Measurements from ENCODE around the gene IRX4.
"Not testable (repeated sequence)": the region's sequence is repeated elsewhere in the genome, so short reads cannot be mapped to it uniquely, and the experiment has no call there.

The IRX4 gene

DNA sequence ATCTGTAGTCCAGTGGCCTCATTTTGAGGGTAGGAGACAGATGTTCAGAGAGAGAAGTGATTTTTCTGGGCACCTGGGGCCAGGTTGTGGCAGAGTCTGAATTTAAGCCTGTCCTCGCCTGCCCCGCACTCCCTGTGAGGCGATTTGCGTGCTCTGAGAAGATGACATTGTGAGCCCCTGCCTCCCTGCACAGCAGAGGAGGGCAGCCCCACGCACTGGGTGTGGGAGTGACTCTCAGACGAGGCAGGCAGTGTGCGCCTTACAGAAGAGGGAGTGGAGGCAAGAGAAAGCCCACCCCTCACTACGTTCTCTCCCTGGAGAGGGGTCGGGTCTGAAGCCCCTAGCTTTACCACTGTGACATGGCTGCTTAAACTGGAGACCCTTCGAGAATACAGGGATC, 35.7 kb downstream of the IRX4 start:
- Histone ChIP-seq H3K27ac (no peak overlapping the region), H3K4me3 (no peak overlapping the region)

DNA sequence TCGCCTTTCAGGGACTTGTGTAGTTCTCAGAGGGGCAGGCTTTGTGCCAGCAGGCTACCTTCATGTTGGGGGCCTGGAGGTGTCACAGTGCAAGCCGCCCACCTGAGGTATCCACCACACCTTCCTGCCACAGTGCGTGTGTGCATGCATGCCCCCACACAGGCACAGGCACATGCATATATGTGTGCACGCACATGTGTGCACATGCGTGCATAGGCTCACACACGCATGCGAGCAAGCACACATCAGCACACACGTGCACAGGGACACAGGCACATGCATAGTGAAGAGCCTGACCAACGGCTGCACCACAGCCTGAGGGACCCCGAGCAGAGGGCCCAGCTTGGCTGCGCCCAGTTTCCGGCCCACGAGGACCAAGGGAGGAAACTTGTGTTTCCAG, 36.1 kb downstream of the IRX4 start:
- no peak overlapping the region for H3K4me3 ChIP-seq
- H3K27ac ChIP-seq: no peak overlapping the region

DNA sequence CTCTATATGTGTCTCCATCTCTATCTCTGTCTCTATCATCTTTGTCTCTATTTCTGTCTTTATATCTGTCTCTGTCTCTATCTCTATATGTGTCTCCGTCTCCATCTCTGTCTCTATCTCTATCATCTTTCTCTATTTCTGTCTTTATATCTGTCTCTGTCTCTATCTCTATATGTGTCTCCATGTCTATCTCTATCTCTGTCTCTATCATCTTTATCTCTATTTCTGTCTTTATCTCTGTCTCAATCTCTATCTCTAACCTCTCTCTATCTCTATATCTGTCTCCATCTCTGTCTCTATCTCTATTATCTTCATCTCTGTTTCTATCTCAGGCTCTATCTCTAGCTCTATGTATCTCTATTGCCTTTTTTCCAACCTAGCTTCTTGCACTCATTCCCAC, 37.0 kb downstream of the IRX4 start:
- H3K27ac ChIP-seq: no peak overlapping the region
- H3K4me3 ChIP-seq: no peak overlapping the region

DNA sequence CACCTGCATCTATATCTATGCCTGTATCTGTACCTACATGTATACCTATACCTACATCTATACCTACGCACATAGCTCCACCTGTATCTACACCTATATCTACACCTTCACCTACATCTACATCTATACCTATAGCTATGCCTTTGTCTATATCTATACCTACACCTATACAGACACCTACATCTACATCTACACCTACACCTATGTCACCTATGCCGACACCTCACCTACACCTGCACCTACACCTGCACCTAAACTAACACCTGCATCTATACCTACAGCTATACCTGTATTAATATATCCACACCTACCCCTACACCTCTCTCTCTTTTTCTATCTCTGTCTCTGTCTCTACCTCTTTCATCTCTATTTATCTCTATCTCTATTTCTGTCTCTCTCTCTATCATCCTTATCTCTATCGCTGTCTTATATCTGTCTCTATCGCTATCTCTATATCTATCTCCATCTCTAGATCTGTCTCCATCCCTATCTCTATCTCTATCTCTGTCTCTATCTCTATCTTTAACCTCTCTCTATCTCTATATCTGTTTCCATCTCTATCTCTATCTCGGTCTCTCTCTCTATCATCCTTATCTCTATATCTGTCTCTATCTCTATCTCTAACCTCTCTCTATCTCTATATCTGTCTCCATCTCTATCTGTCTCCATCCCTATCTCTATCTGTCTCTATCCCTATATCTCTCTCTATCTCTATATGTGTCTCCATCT, 37.9 kb downstream of the IRX4 start:
- H3K4me3 ChIP-seq: no peak overlapping the region
- H3K27ac ChIP-seq: no peak overlapping the region

- not testable (repeated sequence) for H3K27ac ChIP-seq, H3K4me3 ChIP-seq
Measured at GRCh38 chr5:1843761-1844160, 39.0 kb downstream of the IRX4 start.

DNA sequence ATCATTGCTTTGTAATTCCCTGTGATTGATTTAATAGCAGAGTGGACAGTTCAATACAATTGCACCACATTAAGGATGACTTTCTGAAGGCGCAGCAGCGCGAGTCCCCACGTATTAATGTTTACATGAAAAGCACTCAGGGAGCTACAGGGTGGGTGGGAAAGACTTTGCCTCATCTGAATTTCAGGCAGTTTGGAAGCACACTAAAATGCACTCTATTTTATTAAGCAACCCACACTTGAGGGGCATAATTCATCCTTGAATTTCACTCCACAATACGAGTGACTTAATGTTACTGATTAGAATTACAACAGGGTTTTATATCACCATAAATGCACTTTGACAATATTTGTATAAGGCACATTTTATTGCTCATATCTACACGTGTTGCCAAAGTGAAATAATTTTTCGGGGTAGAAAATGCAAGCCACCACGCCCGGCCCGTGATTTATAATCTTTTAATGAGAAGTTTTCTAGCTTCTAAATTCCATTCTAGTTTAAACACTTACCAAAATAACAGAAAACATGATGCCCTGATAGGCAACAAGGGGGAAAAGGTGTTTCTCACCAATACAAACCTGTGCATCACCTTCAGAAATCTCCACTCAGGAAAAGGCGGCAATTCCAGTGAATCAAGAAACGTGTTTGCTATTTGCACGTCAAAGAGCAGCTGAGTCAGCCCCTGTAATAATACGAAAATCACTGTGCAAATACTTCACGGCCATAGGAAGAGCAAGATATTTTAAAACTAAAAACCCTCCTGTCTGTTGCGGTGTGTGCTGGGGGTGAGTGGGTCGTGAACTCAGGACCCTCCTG, 40.5 kb downstream of the IRX4 start:
- H3K4me3 ChIP-seq: no peak overlapping the region
- H3K27ac ChIP-seq: no peak overlapping the region

DNA sequence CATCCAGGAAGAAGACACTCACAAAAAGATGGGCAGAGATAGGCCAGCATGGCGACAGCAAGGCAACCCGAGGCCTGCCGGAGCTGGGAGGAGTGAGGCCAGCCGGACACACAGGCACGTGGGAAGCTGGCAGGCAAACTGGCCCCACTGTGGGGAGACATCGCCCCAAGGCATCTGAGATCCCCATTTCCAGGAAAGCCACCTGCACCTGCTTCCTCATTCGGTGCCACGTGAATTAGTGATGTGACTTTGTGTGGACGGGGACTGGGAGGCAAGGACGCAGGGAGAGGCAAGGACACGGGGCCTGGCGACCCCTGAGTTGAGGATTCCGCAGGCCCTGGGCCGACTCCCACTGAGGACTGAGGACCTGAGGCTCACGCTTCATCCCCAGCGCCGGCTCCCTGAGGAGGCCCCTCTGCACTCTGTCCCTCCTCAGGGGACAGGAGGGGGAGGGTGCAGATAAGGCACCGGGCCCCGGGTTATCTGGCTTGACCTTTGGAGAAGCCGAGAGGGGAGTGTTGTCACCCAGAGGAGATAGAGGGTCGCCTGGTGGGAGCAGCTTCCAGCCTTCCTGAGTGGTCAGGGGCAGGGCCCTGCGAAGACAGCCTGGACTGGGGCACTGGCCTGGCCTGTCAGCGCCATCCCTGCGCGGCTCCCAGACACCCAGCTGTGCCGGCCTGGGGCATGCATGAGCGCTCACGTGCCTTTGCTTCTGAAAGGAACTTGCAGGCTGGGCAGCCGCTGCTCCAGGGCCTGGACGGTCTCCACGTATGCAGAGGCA, 41.8 kb downstream of the IRX4 start:
- no peak overlapping the region for H3K27ac ChIP-seq
- no peak overlapping the region for H3K4me3 ChIP-seq

DNA sequence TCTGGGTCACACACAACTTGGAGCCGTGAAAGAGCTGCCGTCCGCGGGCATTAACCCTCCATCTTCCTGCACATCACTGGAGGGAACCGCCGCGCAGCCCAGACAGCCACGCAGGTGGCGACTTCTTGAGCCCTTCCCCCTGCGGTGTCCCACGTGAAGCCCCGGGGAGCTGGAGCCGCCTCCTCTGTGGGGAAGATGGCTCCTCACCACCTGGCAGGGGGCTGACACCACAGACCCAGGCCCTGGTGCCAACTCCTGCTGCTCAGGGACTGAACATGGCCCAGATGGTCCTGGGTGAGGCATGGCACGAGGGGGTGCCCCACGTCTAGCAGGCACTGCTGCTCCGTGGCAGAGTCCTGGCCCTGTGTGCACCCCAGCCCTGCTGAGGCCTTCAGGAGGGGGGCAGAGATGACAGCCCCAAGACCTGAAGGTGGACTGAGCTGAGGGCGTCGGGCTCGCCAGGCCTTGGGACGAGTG, 42.6 kb downstream of the IRX4 start:
- Histone ChIP-seq H3K4me3 (no peak overlapping the region), H3K27ac (no peak overlapping the region)

- H3K27ac ChIP-seq: no peak overlapping the region
Measured at GRCh38 chr5:1838013-1838412, 44.7 kb downstream of the IRX4 start.

GRCh38 chr5:1836891-1837880, 45.5 kb downstream of the IRX4 start:
- H3K27ac ChIP-seq: no peak overlapping the region

More at GRCh38 chr5:1838013-1838412, 44.7 kb downstream of the IRX4 start:
- no peak overlapping the region for H3K4me3 ChIP-seq

DNA sequence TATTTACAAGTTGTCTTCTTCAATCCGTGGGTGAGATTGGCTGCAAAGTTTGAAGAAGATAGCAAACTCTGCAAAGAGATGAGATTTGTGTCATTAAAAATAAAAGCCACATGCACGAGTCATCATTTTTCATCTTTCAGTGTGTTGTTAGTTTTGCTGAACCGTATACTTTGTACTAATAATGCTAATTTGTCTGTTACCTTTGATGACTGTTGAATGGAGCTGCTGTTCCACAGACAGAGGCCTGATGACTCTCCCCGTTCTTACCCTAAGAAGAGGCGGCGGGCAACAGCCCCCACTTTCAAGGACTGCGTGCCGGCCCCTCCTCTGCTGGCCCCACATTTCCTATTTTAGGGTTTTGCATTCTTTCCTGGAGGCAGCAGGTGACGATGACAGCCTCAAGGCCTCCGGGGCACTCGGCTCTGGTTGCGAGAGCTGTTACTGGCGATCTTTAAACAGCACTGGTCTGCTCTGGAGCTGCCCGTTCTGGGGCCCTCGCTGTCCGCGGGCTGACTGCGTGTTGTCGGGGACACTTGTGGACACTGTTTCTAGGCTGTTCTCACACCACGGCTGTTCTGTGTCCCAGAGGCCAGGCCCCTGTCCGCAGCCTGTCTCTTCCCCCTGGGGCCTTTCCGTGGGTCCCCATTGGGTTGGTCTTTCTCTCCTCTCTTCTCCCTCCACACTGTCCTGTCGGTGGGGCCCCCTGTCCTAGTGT, 46.4 kb downstream of the IRX4 start:
- H3K27ac ChIP-seq: no peak overlapping the region
- no peak overlapping the region for H3K4me3 ChIP-seq

More at GRCh38 chr5:1836891-1837880, 45.5 kb downstream of the IRX4 start:
- H3K4me3 ChIP-seq: no peak overlapping the region

DNA sequence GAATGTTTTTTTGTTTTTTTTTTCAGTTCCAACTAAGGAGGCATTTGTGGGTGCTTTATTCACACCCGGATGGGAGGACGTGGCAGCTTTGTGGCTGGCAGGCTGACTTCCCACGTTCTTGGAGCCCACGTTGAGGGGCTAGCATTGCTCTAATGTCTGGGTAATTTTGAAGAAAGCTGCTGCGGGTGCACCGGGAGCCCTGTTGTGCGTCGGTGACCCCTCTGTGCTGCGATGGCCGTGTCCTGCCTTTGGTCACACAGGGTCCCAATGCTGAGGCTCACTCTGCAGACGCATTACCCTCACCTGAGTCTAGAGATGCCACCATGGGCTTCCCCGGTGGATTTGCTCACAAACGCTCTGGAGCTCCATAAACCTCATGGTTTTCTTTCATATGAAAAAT, 47.3 kb downstream of the IRX4 start:
- Histone ChIP-seq H3K4me3 (no peak overlapping the region), H3K27ac (no peak overlapping the region)

GRCh38 chr5:1834721-1835429, 47.9 kb downstream of the IRX4 start:
- H3K27ac ChIP-seq: no peak overlapping the region
- H3K4me3 ChIP-seq: no peak overlapping the region

DNA sequence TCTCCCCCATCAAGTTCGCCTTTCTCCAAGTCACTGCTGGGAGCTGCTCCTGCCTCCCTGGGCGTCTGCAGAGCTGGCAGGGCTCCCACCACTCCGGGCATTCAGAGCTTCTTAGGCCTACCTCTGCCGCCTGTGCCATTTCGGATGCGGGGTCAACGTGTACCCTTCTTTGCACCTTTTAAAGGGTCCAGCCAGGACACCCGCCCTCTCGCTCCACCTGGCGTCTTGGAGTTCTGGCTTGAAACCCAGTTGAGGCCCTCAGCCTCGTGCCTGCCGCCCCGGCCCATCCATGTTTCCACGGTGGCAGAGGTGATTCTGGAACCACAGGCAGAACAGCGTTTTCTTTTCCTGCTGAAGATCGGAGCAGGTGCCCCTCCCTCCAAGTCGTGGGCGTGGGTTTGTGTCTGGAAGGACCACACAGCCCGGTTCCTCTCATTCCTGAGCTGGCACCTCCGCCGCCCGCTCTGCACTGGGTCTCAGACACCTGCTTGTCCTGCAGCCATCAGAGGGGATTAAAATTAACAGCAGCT, 48.6 kb downstream of the IRX4 start:
- no peak overlapping the region for H3K27ac ChIP-seq
- H3K4me3 ChIP-seq: no peak overlapping the region

GRCh38 chr5:1833264-1834021, 49.3 kb downstream of the IRX4 start:
- H3K4me3 ChIP-seq: no peak overlapping the region

DNA sequence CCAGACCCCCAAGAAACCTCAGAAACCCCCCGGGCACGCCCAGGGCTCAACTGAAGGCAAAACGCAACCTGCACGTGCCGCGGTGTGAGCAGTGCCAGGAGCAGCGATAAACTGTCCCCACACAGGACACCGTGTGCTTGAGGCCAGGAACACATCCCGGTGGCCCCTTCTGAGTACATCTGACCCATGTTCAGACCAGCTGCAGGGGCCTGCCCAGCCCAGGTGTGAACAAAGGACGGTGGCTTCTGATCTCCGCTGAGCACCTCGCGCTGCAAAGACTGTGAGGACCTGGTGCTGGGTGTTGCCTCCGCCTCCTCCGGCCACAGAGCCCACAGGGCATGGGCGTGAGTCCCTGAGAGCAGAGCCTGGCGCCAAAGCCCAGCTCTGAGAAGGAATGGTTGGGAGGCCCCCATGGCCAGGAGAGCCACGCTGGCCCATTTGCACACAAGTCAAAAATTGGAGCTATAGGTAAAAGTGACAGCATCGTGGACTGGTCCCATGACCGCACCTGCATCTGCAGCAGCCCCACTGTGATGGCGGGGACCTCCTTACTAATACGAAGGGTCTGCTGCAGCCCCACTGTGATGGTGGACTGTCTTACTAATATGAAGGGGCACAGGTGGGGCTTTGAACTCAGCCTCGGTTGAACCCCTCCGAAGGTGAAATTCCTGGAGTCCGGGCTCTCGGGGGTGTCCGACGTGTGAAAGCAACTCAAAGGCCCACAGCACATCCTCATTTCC, 50.0 kb downstream of the IRX4 start:
- H3K27ac ChIP-seq: no peak overlapping the region
- no peak overlapping the region for H3K4me3 ChIP-seq

More at GRCh38 chr5:1833264-1834021, 49.3 kb downstream of the IRX4 start:
- H3K27ac ChIP-seq: no peak overlapping the region
